GM23338 (cell line): Measurements from ENCODE around the gene SCLY. TPM values are rescaled to one million over a fixed set of nuclear protein-coding genes. Genes with fewer than 3 reads are reported as not detected.

Experiments
- ATAC-seq: fragments of 200-7000 bp; cut with Tn5 transposase; 3 replicates; pipeline ENCODE4 v1.9.1; 2020
- DNase-seq: peaks from one replicate; pipeline ENCODE4 v3.0.0-alpha.2; 2015; ENCODE audit warnings: low spot score
- H2AFZ ChIP-seq: fragments of 200-600 bp; sonication (generic); 2 replicates; pipeline ENCODE4 v1.8.0; 2016; ENCODE audit warnings: antibody characterized with exemption, mild to moderate bottlenecking, moderate library complexity
- H3F3A ChIP-seq: fragments of 200-600 bp; sonication (generic); replicated peaks from 2 replicates; pipeline ENCODE4 v1.8.0; 2017; ENCODE audit warnings: antibody characterized with exemption, mixed run types, low read depth
- H3K27ac ChIP-seq: fragments of 200-600 bp; sonication (generic); 2 replicates; pipeline ENCODE4 v1.6.1; 2016; ENCODE audit warnings: low read depth
- H3K27me3 ChIP-seq: fragments of 200-600 bp; sonication (generic); 2 replicates; pipeline ENCODE4 v1.8.0; 2016; ENCODE audit warnings: mild to moderate bottlenecking, mixed run types, moderate library complexity; ENCODE audit not compliant: insufficient read depth
- H3K36me3 ChIP-seq: fragments of 200-600 bp; sonication (generic); 2 replicates; pipeline ENCODE4 v1.8.0; 2016; ENCODE audit warnings: mild to moderate bottlenecking; ENCODE audit not compliant: insufficient read depth
- H3K4me1 ChIP-seq: fragments of 200-600 bp; sonication (generic); 2 replicates; pipeline ENCODE4 v1.8.0; 2016; ENCODE audit warnings: mild to moderate bottlenecking, moderate library complexity; ENCODE audit not compliant: insufficient read depth
- H3K4me2 ChIP-seq: fragments of 200-600 bp; sonication (generic); 2 replicates; pipeline ENCODE4 v1.7.1; 2017; ENCODE audit warnings: mixed run types
- H3K4me3 ChIP-seq: fragments of 200-600 bp; sonication (generic); 2 replicates; pipeline ENCODE4 v1.6.1; 2016; ENCODE audit warnings: mixed run types
- H3K79me2 ChIP-seq: fragments of 200-600 bp; sonication (generic); replicated peaks from 2 replicates; pipeline ENCODE4 v1.8.0; 2017; ENCODE audit warnings: mild to moderate bottlenecking; ENCODE audit not compliant: insufficient read depth
- H3K9me2 ChIP-seq: fragments of 200-600 bp; sonication (generic); 2 replicates; pipeline ENCODE4 v1.8.0; 2017; ENCODE audit not compliant: insufficient read depth
- H4K20me1 ChIP-seq: fragments of 200-600 bp; sonication (generic); replicated peaks from 2 replicates; pipeline ENCODE4 v1.8.0; 2017; ENCODE audit warnings: mild to moderate bottlenecking; ENCODE audit not compliant: insufficient read depth
- H3K27ac Mint-ChIP-seq: 2 replicates; pipeline ENCODE4 v1.8.0; 2020; ENCODE audit warnings: inconsistent platforms, mild to moderate bottlenecking, moderate library complexity, mixed read lengths
- H3K27me3 Mint-ChIP-seq: 3 replicates; pipeline ENCODE4 v1.8.0; 2022; ENCODE audit warnings: low read depth, mild to moderate bottlenecking, moderate library complexity, mixed read lengths, inconsistent platforms; ENCODE audit not compliant: insufficient read depth, poor library complexity
- H3K36me3 Mint-ChIP-seq: 3 replicates; pipeline ENCODE4 v1.8.0; 2021; ENCODE audit warnings: low read depth, mild to moderate bottlenecking, inconsistent platforms, moderate library complexity, mixed read lengths
- H3K4me1 Mint-ChIP-seq: 3 replicates; pipeline ENCODE4 v1.8.0; 2020; ENCODE audit warnings: mild to moderate bottlenecking, inconsistent platforms, mixed read lengths
- H3K4me3 Mint-ChIP-seq: 3 replicates; pipeline ENCODE4 v1.8.0; 2021; ENCODE audit warnings: moderate library complexity, mild to moderate bottlenecking, inconsistent platforms, mixed read lengths
- H3K9me3 Mint-ChIP-seq: 3 replicates; pipeline ENCODE4 v1.8.0; 2020; ENCODE audit warnings: moderate library complexity, mild to moderate bottlenecking, inconsistent platforms, mixed read lengths
- CREB1 ChIP-seq: fragments of 250-450 bp; sonication (Bioruptor Pico); IDR thresholded peaks from 2 replicates; pipeline ENCODE4 v1.5.0; 2020; ENCODE audit warnings: low read depth, mild to moderate bottlenecking, moderate library complexity
- CTCF ChIP-seq, 2 experiments: fragments of 200-600 bp in 1 of 2; sonication (generic) in 1 of 2; conservative IDR thresholded peaks; 2 replicates each; pipeline versions ENCODE4 v1.5.1 to v1.6.1; 2016 to 2017; ENCODE audit warnings: antibody characterized with exemption in 2 of 2, low read depth in 2 of 2, mild to moderate bottlenecking in 2 of 2, moderate library complexity in 1 of 2
- ETS1 ChIP-seq: IDR thresholded peaks from 2 replicates; pipeline ENCODE4 v1.6.1; 2016; ENCODE audit warnings: antibody characterized with exemption
- EZH2 ChIP-seq: fragments of 200-600 bp; sonication (generic); IDR thresholded peaks from one replicate; pipeline ENCODE4 v1.8.0; 2017; ENCODE audit warnings: antibody characterized with exemption, mild to moderate bottlenecking, low read depth; ENCODE audit not compliant: unreplicated experiment
- EZH2phosphoT487 ChIP-seq: fragments of 200-600 bp; sonication (generic); IDR thresholded peaks from one replicate; pipeline ENCODE4 v1.8.1; 2018; ENCODE audit warnings: antibody characterized with exemption; ENCODE audit not compliant: unreplicated experiment
- JUNB ChIP-seq: IDR thresholded peaks from one replicate; pipeline ENCODE4 v1.6.1; 2016; ENCODE audit warnings: antibody characterized with exemption; ENCODE audit not compliant: unreplicated experiment
- NANOG ChIP-seq: IDR thresholded peaks from 2 replicates; pipeline ENCODE4 v1.6.1; 2016; ENCODE audit warnings: antibody characterized with exemption, borderline replicate concordance
- POLR2AphosphoS5 ChIP-seq: IDR thresholded peaks from 2 replicates; pipeline ENCODE4 v1.6.1; 2016; ENCODE audit warnings: antibody characterized with exemption, low read depth
- REST ChIP-seq: IDR thresholded peaks from one replicate; pipeline ENCODE4 v1.6.1; 2018; ENCODE audit warnings: antibody characterized with exemption; ENCODE audit not compliant: unreplicated experiment
- STAT1 ChIP-seq: IDR thresholded peaks from one replicate; pipeline ENCODE4 v1.6.1; 2016; ENCODE audit warnings: antibody characterized with exemption; ENCODE audit not compliant: unreplicated experiment
- ZNF114 ChIP-seq: fragments of 250-450 bp; sonication (Bioruptor Pico); IDR thresholded peaks from 2 replicates; pipeline ENCODE4 v1.5.0; 2020; ENCODE audit warnings: mild to moderate bottlenecking, moderate library complexity
- ZNF331 ChIP-seq: fragments of 250-450 bp; sonication (Bioruptor Pico); IDR thresholded peaks from 2 replicates; pipeline ENCODE4 v1.5.0; 2020; ENCODE audit warnings: low read depth, mild to moderate bottlenecking, moderate library complexity
- ZNF462 ChIP-seq: fragments of 250-450 bp; sonication (Bioruptor Pico); IDR thresholded peaks from 2 replicates; pipeline ENCODE4 v1.5.0; 2020; ENCODE audit warnings: mild to moderate bottlenecking, moderate library complexity
- polyA plus RNA-seq: library from polyadenylated mRNA; unstranded; fragments of >200 nt; fragmentation: Nextera tagmentation; extraction: Ambion mirVana; gene quantifications from 2 replicates; pipeline ENCODE4 v1.2.1, GENCODE V29; 2016
- total RNA-seq: library from RNA; depleted of rRNA; stranded (reverse); fragments of >200 nt; shearing (Covaris generic); gene quantifications from 2 replicates; pipeline ENCODE4 v1.2.3, GENCODE V29; 2014

SCLY gene
- total and polyA plus RNA-seq, 2 experiments from 2014 or later: 57.2 to 80.3 TPM

GRCh38 chr2:238113611-238114010, 52.8 kb downstream of the SCLY start:
- Mint-ChIP-seq H3K4me3 (no peak overlapping the region), H3K27me3 (peaks cover 11% of the 10 kb centered on the region), H3K9me3 (peaks cover 13% of the 10 kb centered on the region; the same call in 2 of the 3 replicates), H3K36me3 (no peaks in the 10 kb centered on the region), H3K27ac (no peak overlapping the region), H3K4me1 (peaks cover 14% of the 10 kb centered on the region)
- Histone ChIP-seq H3F3A (no peaks in the 10 kb centered on the region), H4K20me1 (no peaks in the 10 kb centered on the region), H3K79me2 (no peaks in the 10 kb centered on the region), H3K4me1 (peaks cover 8% of the 10 kb centered on the region), H3K27me3 (no peaks in the 10 kb centered on the region), H3K4me2 (no peak overlapping the region), H2AFZ (no peak overlapping the region), H3K9me2 (no peaks in the 10 kb centered on the region), H3K27ac (no peak overlapping the region), H3K36me3 (no peaks in the 10 kb centered on the region; the same call in 1 of the 2 replicates), H3K4me3 (no peak overlapping the region)
- no peak for DNase-seq
- ATAC-seq: no peak
- TF ChIP-seq POLR2AphosphoS5: no peak
- no peak for TF ChIP-seq STAT1
- no peak for TF ChIP-seq CREB1 (CRISPR knock-in tag)
- no peak for TF ChIP-seq ETS1
- no peak for TF ChIP-seq EZH2
- TF ChIP-seq NANOG: no peak
- TF ChIP-seq REST: no peak
- TF ChIP-seq EZH2phosphoT487: no peak
- no peak for TF ChIP-seq ZNF462 (CRISPR knock-in tag)
- no peak for TF ChIP-seq CTCF (conservative IDR thresholded peaks at IDR 0.05; ENCODE audit: low read depth in 2 of 2)
- TF ChIP-seq JUNB: no peak
- TF ChIP-seq ZNF331 (CRISPR knock-in tag): no peak
- no peak for TF ChIP-seq ZNF114
